CD14-positive monocyte (primary cell): ENCODE data around the gene SUPT4H1. TPM values are rescaled to one million over a fixed set of nuclear protein-coding genes. Genes with fewer than 3 reads are reported as not detected.

Experiments used
- DNase-seq, 3 donors: peaks; one replicate each; pipeline ENCODE4 v3.0.0-alpha.2; 2011 to 2022
- H2AFZ ChIP-seq: 2 replicates; pipeline ENCODE4 v1.6.0; 2012; ENCODE audit warnings: mild to moderate bottlenecking, low read depth, low read length, inconsistent platforms; ENCODE audit not compliant: insufficient read depth, poor library complexity, severe bottlenecking
- H3K27ac ChIP-seq, 2 donors: 1 replicate in 1 of 2; 2 replicates in 1 of 2; pipeline ENCODE4 v1.5.1; 2012 to 2013; ENCODE audit warnings: low read length in 2 of 2, control low read depth in 1 of 2, inconsistent platforms in 1 of 2, low read depth in 1 of 2, mild to moderate bottlenecking in 1 of 2
- H3K27me3 ChIP-seq, 2 donors: one replicate each; pipeline versions ENCODE4 v1.6.0 to v1.6.1; 2011 to 2013; ENCODE audit warnings: low read length in 2 of 2; ENCODE audit not compliant: control insufficient read depth in 2 of 2, insufficient read depth in 2 of 2
- H3K36me3 ChIP-seq, 2 donors: replicated peaks in 1 of 2; 1 replicate in 1 of 2; 2 replicates in 1 of 2; pipeline versions ENCODE4 v1.5.1 to v1.6.1; 2012 to 2013; ENCODE audit warnings: low read length in 2 of 2, control low read depth in 1 of 2, inconsistent platforms in 1 of 2, mild to moderate bottlenecking in 1 of 2; ENCODE audit not compliant: insufficient read depth in 2 of 2, control insufficient read depth in 1 of 2
- H3K4me1 ChIP-seq, 2 donors: 1 replicate in 1 of 2; 2 replicates in 1 of 2; pipeline versions ENCODE4 v1.5.1 to v1.6.1; 2012 to 2013; ENCODE audit warnings: low read length in 2 of 2, control low read depth in 1 of 2, inconsistent platforms in 1 of 2, mild to moderate bottlenecking in 1 of 2, moderate library complexity in 1 of 2; ENCODE audit not compliant: insufficient read depth in 2 of 2, control insufficient read depth in 1 of 2
- H3K4me2 ChIP-seq: replicated peaks from 2 replicates; pipeline ENCODE3; 2012; ENCODE audit warnings: low read length, moderate library complexity, mild to moderate bottlenecking; ENCODE audit not compliant: poor library complexity, severe bottlenecking; ENCODE audit errors: extremely low read depth
- H3K4me3 ChIP-seq, 3 experiments: fragments of 200-600 bp in 1 of 3; sonication (generic) in 1 of 3; replicated peaks in 1 of 3; 1 replicate in 2 of 3; 2 replicates in 1 of 3; pipeline ENCODE4 v1.5.1; 2011 to 2013; ENCODE audit warnings: low read length in 3 of 3, mild to moderate bottlenecking in 3 of 3, control low read depth in 2 of 3, low read depth in 2 of 3, inconsistent platforms in 1 of 3, moderate library complexity in 1 of 3
- H3K79me2 ChIP-seq: 2 replicates; pipeline ENCODE4 v1.6.0; 2012; ENCODE audit warnings: mild to moderate bottlenecking, control low read depth, inconsistent platforms, low read length, moderate library complexity; ENCODE audit not compliant: insufficient read depth
- H3K9ac ChIP-seq: 2 replicates; pipeline ENCODE4 v1.6.0; 2017; ENCODE audit warnings: low read length, mild to moderate bottlenecking; ENCODE audit not compliant: insufficient read depth, poor library complexity, severe bottlenecking
- H3K9me3 ChIP-seq, 2 donors: replicated peaks in 1 of 2; 1 replicate in 1 of 2; 2 replicates in 1 of 2; pipeline versions ENCODE4 v1.5.1 to v1.6.1; 2012 to 2013; ENCODE audit warnings: low read length in 2 of 2, control low read depth in 1 of 2; ENCODE audit not compliant: control insufficient read depth in 1 of 2, insufficient read depth in 1 of 2
- H4K20me1 ChIP-seq: 2 replicates; pipeline ENCODE4 v1.6.0; 2012; ENCODE audit warnings: mild to moderate bottlenecking, low read length, control low read depth, moderate library complexity; ENCODE audit not compliant: insufficient read depth
- H3K27ac Mint-ChIP-seq, 7 donors: one replicate each; pipeline ENCODE4 v1.8.0; 2020; ENCODE audit warnings: mild to moderate bottlenecking in 7 of 7, mixed read lengths in 7 of 7, moderate library complexity in 6 of 7, inconsistent platforms in 2 of 7
- H3K27me3 Mint-ChIP-seq, 3 donors: one replicate each; pipeline ENCODE4 v1.8.0; 2021 to 2022; ENCODE audit warnings: low read depth in 3 of 3, mild to moderate bottlenecking in 3 of 3, mixed read lengths in 3 of 3, moderate library complexity in 3 of 3, inconsistent platforms in 1 of 3
- H3K36me3 Mint-ChIP-seq, 2 donors: one replicate each; pipeline ENCODE4 v1.8.0; 2020; ENCODE audit warnings: mixed read lengths in 2 of 2, inconsistent platforms in 1 of 2, mild to moderate bottlenecking in 1 of 2
- H3K4me1 Mint-ChIP-seq: one replicate; pipeline ENCODE4 v1.8.0; 2020; ENCODE audit warnings: mild to moderate bottlenecking, mixed read lengths
- H3K4me3 Mint-ChIP-seq, 2 donors: one replicate each; pipeline ENCODE4 v1.8.0; 2020; ENCODE audit warnings: mild to moderate bottlenecking in 2 of 2, mixed read lengths in 2 of 2, moderate library complexity in 1 of 2
- H3K9me3 Mint-ChIP-seq, 7 donors: one replicate each; pipeline ENCODE4 v1.8.0; 2020 to 2022; ENCODE audit warnings: mixed read lengths in 7 of 7, mild to moderate bottlenecking in 6 of 7, moderate library complexity in 6 of 7, inconsistent platforms in 2 of 7
- CTCF ChIP-seq: fragments of 200-600 bp; IDR thresholded peaks from one replicate; pipeline ENCODE4 v1.8.0; 2022; ENCODE audit warnings: antibody characterized with exemption, mild to moderate bottlenecking
- WGBS: methylation state at CpG from one replicate; pipeline ENCODE4 v1.1.5; 2013; ENCODE audit warnings: missing lambda C conversion rate; ENCODE audit not compliant: insufficient coverage; 5-methylcytosine and 5-hydroxymethylcytosine counted together
- intact Hi-C, 2 donors: fragments of 100-400 bp; cut with micrococcal nuclease; formaldehyde crosslinking; loops; one replicate each; pipeline versions ENCODE4 v1.15.0 to v1.15.1; 2023
- polyA plus RNA-seq, 3 donors: library from polyadenylated mRNA; depleted of rRNA in 1 of 3; unstranded in 2 of 3; stranded (reverse) in 1 of 3; fragments of 300-500 nt in 2 of 3; fragments of >200 nt in 1 of 3; fragmentation: Illumina TruSeq in 2 of 3; gene quantifications; 1 replicate in 2 of 3; 2 replicates in 1 of 3; pipeline ENCODE4 v1.2.3, GENCODE V29; 2012 to 2021

The SUPT4H1 gene
- polyA plus RNA-seq, 3 donors = 144 to 251 (median 241) TPM

- Histone ChIP-seq H3K9ac (no peak overlapping the region), H3K4me2 (no peak overlapping the region), H3K9me3 (no peaks in the 10 kb centered on the region), H3K27ac (no peak overlapping the region), H2AFZ (no peak overlapping the region), H3K27me3 (no peaks in the 10 kb centered on the region), H3K4me3 (no peak overlapping the region), H3K79me2 (no peaks in the 10 kb centered on the region), H3K36me3 (no peaks in the 10 kb centered on the region), H3K4me1 (peaks cover 11 to 13% of the 10 kb centered on the region in 2 donors), H4K20me1 (no peaks in the 10 kb centered on the region)
- Mint-ChIP-seq H3K4me1 (peaks cover 32% of the 10 kb centered on the region), H3K36me3 (no peaks in the 10 kb centered on the region), H3K9me3 (peaks cover 0 to 3% (median 0%) of the 10 kb centered on the region in 7 donors), H3K4me3 (no peak overlapping the region), H3K27me3 (peaks cover 2 to 17% (median 13%) of the 10 kb centered on the region in 3 donors), H3K27ac (peak overlapping the region in 2 of 7 donors; percentile 13 to 55)
- intact Hi-C loops = no loop called here
- TF ChIP-seq CTCF = no peak
- DNase-seq = peak; percentile 14 to 30 (median 26)
- WGBS = 27% methylated on average over 3 of the region's 3 CpGs
Measured at GRCh38 chr17:58384897-58385296, 32.9 kb upstream of the SUPT4H1 start.

GRCh38 chr17:58383892-58384462, 32.0 kb upstream of the SUPT4H1 start:
- Histone ChIP-seq H4K20me1 (no peaks in the 10 kb centered on the region), H3K27me3 (no peaks in the 10 kb centered on the region), H3K9me3 (no peaks in the 10 kb centered on the region), H3K4me2 (no peak overlapping the region), H2AFZ (no peak overlapping the region), H3K27ac (no peak overlapping the region), H3K36me3 (no peaks in the 10 kb centered on the region), H3K9ac (no peak overlapping the region), H3K79me2 (no peaks in the 10 kb centered on the region), H3K4me1 (peaks cover 11 to 13% of the 10 kb centered on the region in 2 donors), H3K4me3 (no peak overlapping the region)
- Mint-ChIP-seq H3K4me1 (peaks cover 29% of the 10 kb centered on the region), H3K9me3 (peaks cover 0 to 3% (median 0%) of the 10 kb centered on the region in 7 donors), H3K4me3 (peak overlapping the region in 1 of 2 donors; percentile 37), H3K27me3 (peaks cover 5 to 24% (median 10%) of the 10 kb centered on the region in 3 donors), H3K36me3 (no peaks in the 10 kb centered on the region), H3K27ac (peak overlapping the region in 1 of 7 donors; percentile 31)
- no peak for DNase-seq
- 81% methylated on average over 3 of the region's 4 CpGs for WGBS
- no peak for TF ChIP-seq CTCF
- intact Hi-C loops = no loop called here
